ENCODE measurements around the gene MGAT2. TPM values are rescaled to one million over a fixed set of nuclear protein-coding genes. Genes with fewer than 3 reads are reported as not detected.
A peak's percentile ranks its signal among the peaks of the same experiment; 100 is the strongest.

Gene MGAT2
- total RNA-seq, 4 donors from 2014 or later = 13.9 to 28.0 (median 19.7) TPM

- Histone ChIP-seq H3K9me3 (no peaks in the 10 kb centered on the region), H3K27ac (no peak overlapping the region), H3K36me3 (no peaks in the 10 kb centered on the region), H3K4me3 (no peak overlapping the region), H3K4me1 (peaks cover 0 to 10% (median 0%) of the 10 kb centered on the region in 3 donors), H3K27me3 (no peaks in the 10 kb centered on the region)
- WGBS, 2 donors = 44 to 51% methylated on average over 4 of the region's 4 CpGs
- DNase-seq = no peak
- intact Hi-C loops (cut with DNase I) = no loop called here
- no peak for TF ChIP-seq POLR2A (IDR thresholded peaks at IDR 0.05)
- TF ChIP-seq, protein P1, sequence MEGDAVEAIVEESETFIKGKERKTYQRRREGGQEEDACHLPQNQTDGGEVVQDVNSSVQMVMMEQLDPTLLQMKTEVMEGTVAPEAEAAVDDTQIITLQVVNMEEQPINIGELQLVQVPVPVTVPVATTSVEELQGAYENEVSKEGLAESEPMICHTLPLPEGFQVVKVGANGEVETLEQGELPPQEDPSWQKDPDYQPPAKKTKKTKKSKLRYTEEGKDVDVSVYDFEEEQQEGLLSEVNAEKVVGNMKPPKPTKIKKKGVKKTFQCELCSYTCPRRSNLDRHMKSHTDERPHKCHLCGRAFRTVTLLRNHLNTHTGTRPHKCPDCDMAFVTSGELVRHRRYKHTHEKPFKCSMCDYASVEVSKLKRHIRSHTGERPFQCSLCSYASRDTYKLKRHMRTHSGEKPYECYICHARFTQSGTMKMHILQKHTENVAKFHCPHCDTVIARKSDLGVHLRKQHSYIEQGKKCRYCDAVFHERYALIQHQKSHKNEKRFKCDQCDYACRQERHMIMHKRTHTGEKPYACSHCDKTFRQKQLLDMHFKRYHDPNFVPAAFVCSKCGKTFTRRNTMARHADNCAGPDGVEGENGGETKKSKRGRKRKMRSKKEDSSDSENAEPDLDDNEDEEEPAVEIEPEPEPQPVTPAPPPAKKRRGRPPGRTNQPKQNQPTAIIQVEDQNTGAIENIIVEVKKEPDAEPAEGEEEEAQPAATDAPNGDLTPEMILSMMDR (IDR thresholded peaks at IDR 0.05) = no peak
Observed at GRCh38 chr14:49594347-49595091, 26.1 kb upstream of the MGAT2 start.

DNA sequence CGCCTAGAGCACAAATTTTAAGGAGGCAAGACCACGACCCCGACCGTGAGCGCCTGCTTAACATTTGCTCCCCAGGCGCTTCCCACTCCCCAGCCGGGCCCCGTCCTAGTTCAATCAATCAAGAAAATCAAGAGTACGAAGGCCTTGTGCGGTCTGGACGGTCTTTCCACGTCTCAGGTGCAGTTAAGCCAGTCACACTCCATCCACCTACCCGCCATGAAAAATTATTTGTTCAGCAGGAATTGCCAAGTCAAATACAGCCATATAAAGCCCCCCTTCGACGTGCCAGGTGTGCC is 22.5 kb upstream of the MGAT2 start:
- TF ChIP-seq, protein P1 (IDR thresholded peaks at IDR 0.05) = no peak
- TF ChIP-seq POLR2A (IDR thresholded peaks at IDR 0.05) = no peak
- Histone ChIP-seq H3K4me1 (peaks cover 0 to 24% (median 0%) of the 10 kb centered on the region in 3 donors), H3K27me3 (no peaks in the 10 kb centered on the region), H3K27ac (peak overlapping the region; percentile 95 to 99 (median 98)), H3K4me3 (peak overlapping the region; percentile 75 to 95 (median 84)), H3K9me3 (no peaks in the 10 kb centered on the region), H3K36me3 (no peaks in the 10 kb centered on the region)
- DNase-seq = no peak
- 0% methylated on average over 10 to 15 of the region's 15 CpGs for WGBS, 2 donors
- intact Hi-C loops (cut with DNase I) = no loop called here

DNA sequence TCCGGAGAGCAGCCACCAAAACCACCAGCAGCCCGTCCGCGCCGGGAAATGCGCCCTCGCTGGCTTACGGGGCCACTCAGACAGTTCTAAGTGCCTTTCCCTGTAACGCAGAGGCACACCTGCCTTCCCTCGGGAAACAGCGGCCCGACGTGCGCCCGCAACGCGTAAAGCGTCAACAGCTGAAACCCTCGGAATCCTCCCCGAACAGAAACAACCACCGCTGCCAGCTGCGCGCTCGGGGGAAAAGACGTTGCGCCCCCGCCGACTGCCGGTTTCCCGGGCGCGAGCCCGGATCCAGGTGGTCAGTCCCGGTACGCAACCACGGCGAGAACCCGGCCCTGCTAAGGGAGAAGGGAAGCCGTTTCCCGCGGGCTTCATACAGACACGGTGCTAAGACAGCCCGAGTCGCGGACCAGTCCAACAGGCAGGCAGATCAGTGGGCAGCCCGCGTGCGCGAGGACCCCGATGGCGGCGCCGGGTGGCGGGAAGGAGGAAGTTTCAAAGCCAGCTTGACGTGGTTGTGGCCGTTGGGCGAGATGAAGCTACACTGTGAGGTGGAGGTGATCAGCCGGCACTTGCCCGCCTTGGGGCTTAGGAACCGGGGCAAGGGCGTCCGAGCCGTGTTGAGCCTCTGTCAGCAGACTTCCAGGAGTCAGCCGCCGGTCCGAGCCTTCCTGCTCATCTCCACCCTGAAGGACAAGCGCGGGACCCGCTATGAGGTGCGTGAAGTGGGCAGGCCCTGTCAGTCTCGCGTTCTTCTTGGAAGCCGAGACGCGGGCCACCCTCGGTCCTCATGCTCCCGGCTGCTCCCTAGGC is 21.9 kb upstream of the MGAT2 start, which contains the start of gene LRR1:
TSS of gene LRR1 (plus strand) at position 456 of the 816 bp plus-strand sequence. CDS start at position 537, 81 bp downstream.
- Histone ChIP-seq H3K27ac (peak within 1 kb of the TSS; percentile 95 to 99 (median 98)), H3K27me3 (no peaks in the 10 kb centered on the region), H3K36me3 (peaks cover 0 to under 1% (median 0%) of the 10 kb centered on the region in 3 donors), H3K4me1 (peaks cover 0 to 24% (median 0%) of the 10 kb centered on the region in 3 donors), H3K4me3 (peak within 1 kb of the TSS; percentile 75 to 95 (median 84)), H3K9me3 (no peaks in the 10 kb centered on the region)
- peak; percentile 41 for DNase-seq
- peak in 3 of 4 donors; percentile 4 to 69 (median 26) for TF ChIP-seq POLR2A (IDR thresholded peaks at IDR 0.05)
- TF ChIP-seq, protein P1 (IDR thresholded peaks at IDR 0.05) = peak in 1 of 6 experiments; percentile 9
- intact Hi-C loops (cut with DNase I) = no loop called here
- 0 to 2% methylated on average over 10 to 11 of the region's 77 CpGs for WGBS, 2 donors

GRCh38 chr14:49607583-49607982 is 13.0 kb upstream of the MGAT2 start:
- Histone ChIP-seq H3K4me1 (no peaks in the 10 kb centered on the region), H3K4me3 (no peak overlapping the region), H3K27me3 (no peaks in the 10 kb centered on the region), H3K9me3 (no peaks in the 10 kb centered on the region), H3K27ac (no peak overlapping the region), H3K36me3 (peaks cover 0 to 45% (median 0%) of the 10 kb centered on the region in 3 donors)
- no peak for DNase-seq
- intact Hi-C loops (cut with DNase I) = no loop called here
- TF ChIP-seq, protein P1 (IDR thresholded peaks at IDR 0.05) = no peak
- TF ChIP-seq POLR2A (IDR thresholded peaks at IDR 0.05) = no peak
- 96% methylated on average over 6 of the region's 6 CpGs for WGBS, 2 donors

DNA sequence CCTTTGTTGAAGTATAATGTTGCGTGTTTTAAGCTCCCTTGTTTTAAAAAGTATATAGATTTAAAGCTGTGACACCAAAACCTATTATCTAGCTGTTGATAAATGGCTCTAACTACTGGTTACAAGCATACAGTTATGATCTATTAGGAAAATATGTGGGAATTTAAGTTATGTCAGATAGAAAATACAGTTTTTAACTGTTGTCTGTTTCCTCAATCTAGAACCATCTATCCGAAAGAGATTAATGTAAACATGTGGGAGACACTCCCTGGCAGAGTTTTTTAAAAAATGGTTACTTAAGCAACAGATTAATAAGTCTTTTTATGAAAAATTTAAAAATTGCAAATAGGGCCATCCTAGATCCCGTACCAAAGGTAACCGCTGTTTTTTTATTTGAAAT is 8.3 kb upstream of the MGAT2 start:
- WGBS, 2 donors = 87 to 88% methylated on average over 4 of the region's 4 CpGs
- Histone ChIP-seq H3K4me1 (no peaks in the 10 kb centered on the region), H3K27ac (no peak overlapping the region), H3K4me3 (no peak overlapping the region), H3K9me3 (no peaks in the 10 kb centered on the region), H3K27me3 (no peaks in the 10 kb centered on the region), H3K36me3 (peaks cover 0 to 18% (median 0%) of the 10 kb centered on the region in 3 donors)
- TF ChIP-seq, protein P1 (IDR thresholded peaks at IDR 0.05) = no peak
- no peak for TF ChIP-seq POLR2A (IDR thresholded peaks at IDR 0.05)
- intact Hi-C loops (cut with DNase I) = no loop called here
- no peak for DNase-seq

All from esophagus squamous epithelium (tissue), 5 donors.